Neutrophil (primary cell): ENCODE results near the gene DPYD.

ENCODE experiments used
- H3K27ac ChIP-seq: fragments of 200-600 bp; sonication (generic); 2 replicates; pipeline ENCODE4 v1.5.1; 2016; ENCODE audit warnings: mild to moderate bottlenecking, moderate library complexity
- H3K27me3 ChIP-seq: fragments of 200-600 bp; sonication (generic); 2 replicates; pipeline ENCODE4 v1.6.0; 2016; ENCODE audit warnings: mild to moderate bottlenecking
- H3K36me3 ChIP-seq: fragments of 200-600 bp; sonication (generic); 2 replicates; pipeline ENCODE4 v1.5.1; 2017
- H3K4me1 ChIP-seq, 2 experiments: fragments of 200-600 bp in 1 of 2; sonication (generic) in 1 of 2; 1 replicate in 1 of 2; 2 replicates in 1 of 2; pipeline versions ENCODE4 v1.5.1 to v1.6.1; 2013 to 2016; ENCODE audit warnings: low read depth in 1 of 2, low read length in 1 of 2, mild to moderate bottlenecking in 1 of 2, moderate library complexity in 1 of 2; ENCODE audit not compliant: control insufficient read depth in 1 of 2, insufficient read depth in 1 of 2
- H3K4me3 ChIP-seq, 2 experiments: fragments of 200-600 bp in 1 of 2; sonication (generic) in 1 of 2; 1 replicate in 1 of 2; 2 replicates in 1 of 2; pipeline ENCODE4 v1.5.1; 2013 to 2016; ENCODE audit warnings: low read depth in 1 of 2, low read length in 1 of 2, mild to moderate bottlenecking in 1 of 2, moderate library complexity in 1 of 2
- H3K9me3 ChIP-seq: fragments of 200-600 bp; sonication (generic); 2 replicates; pipeline ENCODE4 v1.5.1; 2016
- TF ChIP-seq, protein P1 (sequence below): fragments of 200-600 bp; sonication (generic); IDR thresholded peaks from 2 replicates; pipeline ENCODE4 v1.5.1; 2016; ENCODE audit warnings: antibody characterized with exemption

Gene DPYD

DNA sequence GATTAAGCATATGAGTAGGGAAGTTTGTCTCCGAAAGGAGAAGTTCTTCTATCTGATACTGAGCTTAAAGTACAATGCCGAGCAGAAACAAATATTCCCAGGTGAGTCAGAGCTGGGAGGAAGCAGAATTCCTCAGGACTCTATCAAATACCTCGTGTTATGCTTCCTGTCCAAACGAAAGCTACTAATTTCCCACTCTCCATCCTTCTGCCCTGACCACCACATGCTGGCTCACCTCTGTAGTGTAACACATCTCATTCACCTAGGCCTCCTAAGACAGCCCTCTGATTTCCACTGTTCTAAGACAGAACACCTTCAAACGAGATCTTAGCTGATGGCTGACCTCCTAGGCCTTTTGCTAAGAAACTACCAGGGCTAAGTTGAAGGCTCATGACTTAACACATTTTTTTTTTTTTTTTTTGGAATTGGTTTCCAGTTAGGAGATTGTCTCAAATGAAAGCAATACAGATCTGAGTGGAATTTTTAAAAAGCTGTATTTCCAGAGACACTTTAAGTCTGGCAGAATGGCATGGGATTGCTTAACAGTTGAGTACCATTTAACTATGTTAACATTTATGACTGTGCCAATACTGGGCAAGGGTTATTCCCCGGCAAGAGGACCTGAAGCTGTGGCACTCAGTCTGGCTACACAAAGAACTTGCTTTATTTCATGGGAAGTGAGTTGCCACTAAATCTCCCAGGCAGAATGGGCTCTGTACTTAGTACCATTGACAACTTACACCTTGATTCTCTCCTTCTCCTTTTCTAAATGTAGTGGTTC, 583.4 kb downstream of the DPYD start:
- Histone ChIP-seq H3K4me1 (no peaks in the 10 kb centered on the region), H3K36me3 (no peaks in the 10 kb centered on the region), H3K4me3 (no peak overlapping the region), H3K27me3 (no peaks in the 10 kb centered on the region), H3K9me3 (no peaks in the 10 kb centered on the region), H3K27ac (no peak overlapping the region)
- TF ChIP-seq, protein P1, sequence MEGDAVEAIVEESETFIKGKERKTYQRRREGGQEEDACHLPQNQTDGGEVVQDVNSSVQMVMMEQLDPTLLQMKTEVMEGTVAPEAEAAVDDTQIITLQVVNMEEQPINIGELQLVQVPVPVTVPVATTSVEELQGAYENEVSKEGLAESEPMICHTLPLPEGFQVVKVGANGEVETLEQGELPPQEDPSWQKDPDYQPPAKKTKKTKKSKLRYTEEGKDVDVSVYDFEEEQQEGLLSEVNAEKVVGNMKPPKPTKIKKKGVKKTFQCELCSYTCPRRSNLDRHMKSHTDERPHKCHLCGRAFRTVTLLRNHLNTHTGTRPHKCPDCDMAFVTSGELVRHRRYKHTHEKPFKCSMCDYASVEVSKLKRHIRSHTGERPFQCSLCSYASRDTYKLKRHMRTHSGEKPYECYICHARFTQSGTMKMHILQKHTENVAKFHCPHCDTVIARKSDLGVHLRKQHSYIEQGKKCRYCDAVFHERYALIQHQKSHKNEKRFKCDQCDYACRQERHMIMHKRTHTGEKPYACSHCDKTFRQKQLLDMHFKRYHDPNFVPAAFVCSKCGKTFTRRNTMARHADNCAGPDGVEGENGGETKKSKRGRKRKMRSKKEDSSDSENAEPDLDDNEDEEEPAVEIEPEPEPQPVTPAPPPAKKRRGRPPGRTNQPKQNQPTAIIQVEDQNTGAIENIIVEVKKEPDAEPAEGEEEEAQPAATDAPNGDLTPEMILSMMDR: no peak

DNA sequence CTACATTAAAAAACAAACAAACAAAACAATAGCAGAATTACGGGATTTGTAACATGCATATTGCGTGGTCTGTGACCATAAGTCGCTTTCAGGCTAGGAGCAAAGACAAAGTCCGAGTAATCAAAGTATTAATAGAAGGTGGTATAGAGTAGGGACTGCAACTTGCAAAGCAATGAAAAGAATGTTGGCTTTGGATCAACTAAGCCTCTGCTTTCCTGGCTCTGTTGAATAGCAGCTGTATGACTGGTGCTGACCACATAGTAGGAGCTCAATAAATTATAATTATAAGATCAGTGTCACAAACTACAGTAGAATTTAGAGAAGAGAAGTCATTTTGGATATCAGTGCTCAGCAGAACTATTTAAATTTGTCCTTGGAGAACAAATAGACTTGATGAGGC, 586.4 kb downstream of the DPYD start:
- no peaks in the 10 kb centered on the region for H3K9me3 ChIP-seq
- TF ChIP-seq, protein P1: no peak
- H3K27me3 ChIP-seq: no peaks in the 10 kb centered on the region
- no peaks in the 10 kb centered on the region for H3K36me3 ChIP-seq
- no peaks in the 10 kb centered on the region for H3K4me1 ChIP-seq
- H3K27ac ChIP-seq: no peak overlapping the region
- H3K4me3 ChIP-seq: no peak overlapping the region

DNA sequence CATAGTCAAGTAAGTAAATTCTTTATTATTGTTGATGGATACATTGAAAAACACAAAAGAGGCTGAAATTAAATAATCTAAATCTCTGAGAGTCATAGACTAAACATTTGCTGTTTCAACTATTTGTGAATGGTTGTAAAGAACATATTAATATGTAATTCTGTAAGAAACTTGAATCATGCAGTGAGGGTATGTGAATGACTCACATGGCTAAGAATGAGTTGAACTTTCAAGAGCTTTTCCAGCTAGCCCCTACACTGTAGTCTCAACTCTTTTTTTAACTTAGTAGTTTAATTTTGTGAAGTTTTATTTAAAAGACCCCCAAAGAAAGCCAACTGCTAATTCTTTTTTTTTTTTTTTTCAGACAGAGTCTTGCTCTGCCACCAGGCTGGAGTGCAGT, 588.1 kb downstream of the DPYD start:
- Histone ChIP-seq H3K27me3 (no peaks in the 10 kb centered on the region), H3K4me1 (no peaks in the 10 kb centered on the region), H3K9me3 (no peaks in the 10 kb centered on the region), H3K27ac (no peak overlapping the region), H3K4me3 (no peak overlapping the region), H3K36me3 (no peaks in the 10 kb centered on the region)
- TF ChIP-seq, protein P1: no peak

DNA sequence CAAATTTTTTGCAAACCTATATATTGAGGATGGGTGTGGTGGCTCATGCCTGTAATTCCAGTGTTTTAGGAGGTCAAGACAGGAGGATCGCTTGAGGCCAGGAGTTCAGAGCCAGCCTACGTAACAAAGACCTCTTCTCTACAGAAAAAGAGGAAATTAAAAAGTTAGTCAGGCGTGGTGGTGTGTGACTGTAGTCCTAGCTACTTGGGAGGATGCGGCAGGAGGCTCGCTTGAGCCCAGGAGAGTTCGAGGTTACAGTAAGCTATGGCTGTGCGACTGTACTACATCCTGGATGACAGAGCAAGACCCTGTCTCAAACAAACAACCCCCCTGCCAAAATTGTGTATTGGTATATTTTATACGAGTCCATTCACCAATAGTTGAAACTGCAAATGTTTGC, 589.7 kb downstream of the DPYD start:
- TF ChIP-seq, protein P1: no peak
- Histone ChIP-seq H3K9me3 (no peaks in the 10 kb centered on the region), H3K4me1 (no peaks in the 10 kb centered on the region), H3K36me3 (no peaks in the 10 kb centered on the region), H3K27ac (no peak overlapping the region), H3K4me3 (no peak overlapping the region), H3K27me3 (no peaks in the 10 kb centered on the region)

DNA sequence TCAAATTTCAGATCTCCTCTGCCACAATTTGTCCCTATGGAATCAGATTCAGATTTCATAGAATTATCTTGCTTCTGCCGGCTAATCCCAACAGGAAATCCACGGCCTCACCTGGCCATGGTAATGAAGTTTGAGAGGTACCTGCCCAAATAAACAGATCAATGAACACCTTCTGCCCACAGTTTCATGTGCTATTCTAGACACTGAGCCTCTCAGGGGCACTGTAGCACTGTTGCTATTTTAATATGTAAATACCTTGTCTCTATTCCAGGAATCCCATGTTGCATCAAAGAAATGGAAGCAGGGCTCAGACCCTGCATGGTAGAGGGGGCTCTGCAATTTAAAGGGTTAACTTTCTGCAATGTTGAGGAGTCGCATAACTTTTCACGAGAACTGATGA, 606.1 kb downstream of the DPYD start:
- TF ChIP-seq, protein P1: no peak
- no peaks in the 10 kb centered on the region for H3K36me3 ChIP-seq
- no peaks in the 10 kb centered on the region for H3K9me3 ChIP-seq
- no peaks in the 10 kb centered on the region for H3K4me1 ChIP-seq
- no peak overlapping the region for H3K27ac ChIP-seq
- H3K4me3 ChIP-seq: no peak overlapping the region
- H3K27me3 ChIP-seq: no peaks in the 10 kb centered on the region
